AG04450 (cell line): Measurements from ENCODE around the gene PLXNA1. TPM values are rescaled to one million over a fixed set of nuclear protein-coding genes. Genes with fewer than 3 reads are reported as not detected.

Source experiments
- CTCF ChIA-PET: fragments of 300-600, 350-600 bp; formaldehyde crosslinking; extraction: SDS; loops from one replicate; lab custom pipeline; 2022; ENCODE audit warnings: antibody characterized with exemption, inconsistent platforms; lab: Charles Lee
- POLR2A ChIA-PET: fragments of 350-600 bp; formaldehyde crosslinking; extraction: SDS; loops from one replicate; lab custom pipeline; 2021; ENCODE audit warnings: antibody characterized with exemption, inconsistent platforms; lab: Yijun Ruan, JAX
- DNase-seq: peaks from one replicate; pipeline ENCODE4 v3.0.0-alpha.2; 2011; ENCODE audit warnings: low read depth, low spot score
- H3K27ac ChIP-seq: one replicate; pipeline ENCODE4 v1.5.1; 2012; ENCODE audit warnings: low read depth, low read length, control low read depth
- H3K27me3 ChIP-seq: one replicate; pipeline ENCODE4 v1.6.0; 2012; ENCODE audit warnings: low read length; ENCODE audit not compliant: control insufficient read depth, insufficient read depth
- H3K4me3 ChIP-seq: 2 replicates; pipeline ENCODE4 v1.5.1; 2011; ENCODE audit warnings: mild to moderate bottlenecking, low read depth, low read length, control low read depth
- H3K9me3 ChIP-seq: 2 replicates; pipeline ENCODE4 v1.5.1; 2012; ENCODE audit warnings: low read length; ENCODE audit not compliant: control insufficient read depth, insufficient read depth
- polyA plus RNA-seq: library from polyadenylated mRNA; depleted of rRNA; stranded (reverse); fragments of >200 nt; gene quantifications from 2 replicates; pipeline ENCODE4 v1.2.3, GENCODE V29; 2011; rRNA removed
- TF ChIP-seq, protein P1 (sequence below): IDR thresholded peaks from 2 replicates; pipeline ENCODE4 v1.5.1; 2011; ENCODE audit warnings: low read depth, low read length, control low read depth, inconsistent platforms

The PLXNA1 gene
- polyA plus RNA-seq, 1 experiment, result 22.0 TPM

DNA sequence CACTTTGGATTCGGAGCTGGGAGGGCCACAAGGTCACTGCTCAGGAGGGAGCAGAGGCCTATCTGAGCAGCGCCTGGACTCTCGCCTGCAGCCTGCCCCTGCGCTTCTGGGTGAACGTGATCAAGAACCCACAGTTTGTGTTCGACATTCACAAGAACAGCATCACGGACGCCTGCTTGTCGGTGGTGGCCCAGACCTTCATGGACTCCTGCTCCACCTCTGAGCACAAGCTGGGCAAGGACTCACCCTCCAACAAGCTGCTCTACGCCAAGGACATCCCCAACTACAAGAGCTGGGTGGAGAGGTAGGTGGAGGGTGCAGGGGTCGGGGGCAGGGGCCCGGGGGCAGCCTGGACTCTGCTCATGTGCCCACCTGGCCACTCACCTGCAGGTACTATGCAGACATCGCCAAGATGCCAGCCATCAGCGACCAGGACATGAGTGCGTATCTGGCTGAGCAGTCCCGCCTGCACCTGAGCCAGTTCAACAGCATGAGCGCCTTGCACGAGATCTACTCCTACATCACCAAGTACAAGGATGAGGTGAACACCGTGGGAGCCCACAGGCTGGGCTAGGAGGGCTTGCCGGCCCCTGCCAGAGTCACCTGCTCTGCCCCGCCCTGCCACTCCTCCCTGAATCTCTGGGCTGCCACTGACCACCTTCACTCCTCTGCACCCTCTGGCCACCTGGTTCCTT, 49.5 kb downstream of the PLXNA1 start:
- H3K27ac ChIP-seq, result no peak overlapping the region
- no peaks in the 10 kb centered on the region; the same call in 1 of the 2 replicates for H3K9me3 ChIP-seq
- DNase-seq, result no peak
- ChIA-PET POLR2A (no interaction called here), CTCF (no interaction called here)
- H3K4me3 ChIP-seq, result no peak overlapping the region
- TF ChIP-seq, protein P1, sequence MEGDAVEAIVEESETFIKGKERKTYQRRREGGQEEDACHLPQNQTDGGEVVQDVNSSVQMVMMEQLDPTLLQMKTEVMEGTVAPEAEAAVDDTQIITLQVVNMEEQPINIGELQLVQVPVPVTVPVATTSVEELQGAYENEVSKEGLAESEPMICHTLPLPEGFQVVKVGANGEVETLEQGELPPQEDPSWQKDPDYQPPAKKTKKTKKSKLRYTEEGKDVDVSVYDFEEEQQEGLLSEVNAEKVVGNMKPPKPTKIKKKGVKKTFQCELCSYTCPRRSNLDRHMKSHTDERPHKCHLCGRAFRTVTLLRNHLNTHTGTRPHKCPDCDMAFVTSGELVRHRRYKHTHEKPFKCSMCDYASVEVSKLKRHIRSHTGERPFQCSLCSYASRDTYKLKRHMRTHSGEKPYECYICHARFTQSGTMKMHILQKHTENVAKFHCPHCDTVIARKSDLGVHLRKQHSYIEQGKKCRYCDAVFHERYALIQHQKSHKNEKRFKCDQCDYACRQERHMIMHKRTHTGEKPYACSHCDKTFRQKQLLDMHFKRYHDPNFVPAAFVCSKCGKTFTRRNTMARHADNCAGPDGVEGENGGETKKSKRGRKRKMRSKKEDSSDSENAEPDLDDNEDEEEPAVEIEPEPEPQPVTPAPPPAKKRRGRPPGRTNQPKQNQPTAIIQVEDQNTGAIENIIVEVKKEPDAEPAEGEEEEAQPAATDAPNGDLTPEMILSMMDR, result no peak
- no peaks in the 10 kb centered on the region for H3K27me3 ChIP-seq

Other genes with a start within 250 kb of the PLXNA1 start
- gene PRR23E, start 210.0 kb downstream of the PLXNA1 start, polyA plus RNA-seq, result not detected in 2 replicates